NB4 (cell line): ENCODE data around the gene SAMD1.

Experiments used
- DNase-seq: peaks from one replicate; pipeline ENCODE4 v3.0.0; 2010; ENCODE audit warnings: low read depth
- H3K4me3 ChIP-seq: one replicate; pipeline ENCODE4 v1.5.1; 2011; ENCODE audit warnings: mild to moderate bottlenecking, low read depth, low read length, moderate library complexity
- MYC ChIP-seq: IDR thresholded peaks from 2 replicates; pipeline ENCODE4 v1.6.1; 2011; ENCODE audit warnings: low read depth, low read length
- POLR2A ChIP-seq: IDR thresholded peaks from 2 replicates; pipeline ENCODE4 v1.6.1; 2011; ENCODE audit warnings: mild to moderate bottlenecking; ENCODE audit not compliant: insufficient read length; ENCODE audit errors: extremely low read depth
- TF ChIP-seq, protein P1 (sequence below): IDR thresholded peaks from 2 replicates; pipeline ENCODE4 v1.6.1; 2011; ENCODE audit warnings: low read depth, low read length
- TF ChIP-seq, protein P2 (sequence below): IDR thresholded peaks from one replicate; pipeline ENCODE4 v1.5.1; 2012; ENCODE audit warnings: low read depth, low read length

The SAMD1 gene

GRCh38 chr19:14119146-14119545, 28.6 kb upstream of the SAMD1 start:
- TF ChIP-seq MYC (no peak), POLR2A (no peak)
- TF ChIP-seq, protein P1, sequence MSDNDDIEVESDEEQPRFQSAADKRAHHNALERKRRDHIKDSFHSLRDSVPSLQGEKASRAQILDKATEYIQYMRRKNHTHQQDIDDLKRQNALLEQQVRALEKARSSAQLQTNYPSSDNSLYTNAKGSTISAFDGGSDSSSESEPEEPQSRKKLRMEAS: no peak
- TF ChIP-seq, protein P2, sequence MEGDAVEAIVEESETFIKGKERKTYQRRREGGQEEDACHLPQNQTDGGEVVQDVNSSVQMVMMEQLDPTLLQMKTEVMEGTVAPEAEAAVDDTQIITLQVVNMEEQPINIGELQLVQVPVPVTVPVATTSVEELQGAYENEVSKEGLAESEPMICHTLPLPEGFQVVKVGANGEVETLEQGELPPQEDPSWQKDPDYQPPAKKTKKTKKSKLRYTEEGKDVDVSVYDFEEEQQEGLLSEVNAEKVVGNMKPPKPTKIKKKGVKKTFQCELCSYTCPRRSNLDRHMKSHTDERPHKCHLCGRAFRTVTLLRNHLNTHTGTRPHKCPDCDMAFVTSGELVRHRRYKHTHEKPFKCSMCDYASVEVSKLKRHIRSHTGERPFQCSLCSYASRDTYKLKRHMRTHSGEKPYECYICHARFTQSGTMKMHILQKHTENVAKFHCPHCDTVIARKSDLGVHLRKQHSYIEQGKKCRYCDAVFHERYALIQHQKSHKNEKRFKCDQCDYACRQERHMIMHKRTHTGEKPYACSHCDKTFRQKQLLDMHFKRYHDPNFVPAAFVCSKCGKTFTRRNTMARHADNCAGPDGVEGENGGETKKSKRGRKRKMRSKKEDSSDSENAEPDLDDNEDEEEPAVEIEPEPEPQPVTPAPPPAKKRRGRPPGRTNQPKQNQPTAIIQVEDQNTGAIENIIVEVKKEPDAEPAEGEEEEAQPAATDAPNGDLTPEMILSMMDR: no peak
- peak overlapping the region; percentile 54 for H3K4me3 ChIP-seq
- DNase-seq: no peak

- peak; percentile 96 for DNase-seq
- peak overlapping the region; percentile 54 for H3K4me3 ChIP-seq
- TF ChIP-seq, protein P2: no peak
- TF ChIP-seq POLR2A (peak; percentile 53), MYC (peak; percentile 42)
- TF ChIP-seq, protein P1: peak; percentile 61; the same call in 1 of the 2 replicates
Observed at GRCh38 chr19:14118165-14119051, 27.9 kb upstream of the SAMD1 start.

- DNase-seq: peak; percentile 99
- TF ChIP-seq POLR2A: no peak
- TF ChIP-seq, protein P2: no peak
- TF ChIP-seq, protein P1: no peak
- no peak for TF ChIP-seq MYC
- peak within 1 kb of the TSS; percentile 61 for H3K4me3 ChIP-seq
Observed at GRCh38 chr19:14117668-14118164, 27.2 kb upstream of the SAMD1 start, which contains the start of gene PRKACA. PRKACA (minus strand) TSS chr19:14117762; CDS start chr19:14117547, 215 bp downstream.

DNA sequence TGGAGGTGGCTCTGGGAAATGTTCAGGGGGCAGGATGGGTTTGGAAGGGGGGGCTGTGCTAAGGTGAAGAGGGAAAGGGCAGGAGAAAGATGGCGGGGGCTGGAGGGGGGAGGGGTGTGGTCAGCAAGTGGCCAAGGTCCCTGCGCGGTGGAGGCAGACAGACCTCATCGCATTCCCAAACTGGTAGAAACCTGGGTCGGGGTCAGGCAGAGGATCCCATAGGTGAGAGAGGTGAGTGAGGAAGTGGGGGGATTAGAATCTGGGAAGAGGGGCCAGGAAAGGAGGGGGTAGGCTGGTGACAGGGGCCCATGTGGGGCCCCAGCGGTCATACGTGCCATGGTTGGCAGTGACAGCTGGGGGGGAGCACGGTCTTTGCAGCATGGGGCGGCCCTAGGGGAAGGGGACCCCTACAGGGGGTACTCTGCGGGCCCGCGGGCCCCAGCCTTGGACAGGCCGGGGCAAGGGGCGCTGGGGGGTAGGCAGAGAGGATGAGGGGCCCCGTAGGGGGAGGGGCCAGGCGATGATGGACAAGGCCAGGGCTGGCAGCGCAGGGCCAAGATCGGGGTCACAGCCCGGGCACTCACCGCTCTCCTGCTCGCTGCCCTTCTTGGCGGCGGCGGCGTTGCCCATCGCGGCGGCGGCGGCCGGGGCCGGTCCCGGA, 26.5 kb upstream of the SAMD1 start:
- H3K4me3 ChIP-seq: peak overlapping the region; percentile 61
- DNase-seq: peak; percentile 34
- TF ChIP-seq MYC: no peak
- TF ChIP-seq, protein P2: no peak
- TF ChIP-seq, protein P1: no peak
- no peak for TF ChIP-seq POLR2A

- TF ChIP-seq, protein P2: no peak
- no peak for TF ChIP-seq MYC
- TF ChIP-seq, protein P1: no peak
- peak; percentile 54 for DNase-seq
- H3K4me3 ChIP-seq: peak overlapping the region; percentile 61
Observed at GRCh38 chr19:14116525-14116917, 26.0 kb upstream of the SAMD1 start.
